Liver (tissue), 9 donors: ENCODE results near the gene OR4C13. TPM values are rescaled to one million over a fixed set of nuclear protein-coding genes. Genes with fewer than 3 reads are reported as not detected.
"Not testable (repeated sequence)": the region's sequence is repeated elsewhere in the genome, so short reads cannot be mapped to it uniquely, and the experiment has no call there.

Experiments
- DNase-seq: peaks from one replicate; pipeline ENCODE4 v3.0.0-alpha.2; 2017; ENCODE audit warnings: low spot score
- H3K27ac ChIP-seq, 2 donors: one replicate each; pipeline ENCODE4 v1.7.0; 2013; ENCODE audit warnings: inconsistent platforms in 2 of 2, low read length in 2 of 2, control low read depth in 1 of 2, low read depth in 1 of 2, mild to moderate bottlenecking in 1 of 2
- H3K27me3 ChIP-seq, 4 donors: one replicate each; pipeline versions ENCODE4 v1.6.1 to v1.7.0; 2013; ENCODE audit warnings: low read length in 3 of 4, inconsistent platforms in 1 of 4, mild to moderate bottlenecking in 1 of 4, moderate library complexity in 1 of 4; ENCODE audit not compliant: control insufficient read depth in 4 of 4, insufficient read depth in 4 of 4
- H3K36me3 ChIP-seq, 4 donors: one replicate each; pipeline versions ENCODE4 v1.6.1 to v1.7.0; 2013; ENCODE audit warnings: low read length in 3 of 4, mild to moderate bottlenecking in 3 of 4, low read depth in 1 of 4, moderate library complexity in 1 of 4; ENCODE audit not compliant: control insufficient read depth in 4 of 4, insufficient read depth in 3 of 4
- H3K4me1 ChIP-seq, 4 donors: one replicate each; pipeline versions ENCODE4 v1.6.1 to v1.7.0; 2013; ENCODE audit warnings: low read length in 3 of 4, mild to moderate bottlenecking in 3 of 4, moderate library complexity in 1 of 4; ENCODE audit not compliant: control insufficient read depth in 4 of 4, insufficient read depth in 4 of 4
- H3K4me3 ChIP-seq, 3 donors: one replicate each; pipeline versions ENCODE4 v1.6.1 to v1.7.0; 2013; ENCODE audit warnings: low read length in 3 of 3, control low read depth in 1 of 3, low read depth in 1 of 3, mild to moderate bottlenecking in 1 of 3
- H3K9ac ChIP-seq, 2 donors: one replicate each; pipeline ENCODE4 v1.7.0; 2013; ENCODE audit warnings: low read length in 2 of 2, mild to moderate bottlenecking in 2 of 2, moderate library complexity in 2 of 2, control low read depth in 1 of 2, low read depth in 1 of 2
- H3K9me3 ChIP-seq, 4 donors: one replicate each; pipeline versions ENCODE4 v1.6.1 to v1.7.0; 2013; ENCODE audit warnings: low read length in 3 of 4; ENCODE audit not compliant: control insufficient read depth in 4 of 4
- EGR1 ChIP-seq, 2 donors: IDR thresholded peaks; 2 replicates each; pipeline ENCODE4 v1.6.1; 2016 to 2018; ENCODE audit warnings: antibody characterized with exemption in 2 of 2, low read depth in 2 of 2
- FOXA1 ChIP-seq: IDR thresholded peaks from 2 replicates; pipeline ENCODE4 v1.6.1; 2016; ENCODE audit warnings: antibody characterized with exemption
- FOXA2 ChIP-seq: IDR thresholded peaks from 2 replicates; pipeline ENCODE4 v1.6.1; 2016; ENCODE audit warnings: antibody characterized with exemption
- GABPA ChIP-seq, 2 donors: IDR thresholded peaks in 1 of 2; conservative IDR thresholded peaks in 1 of 2; 2 replicates each; pipeline ENCODE4 v1.6.1; 2016; ENCODE audit warnings: antibody characterized with exemption in 2 of 2, mild to moderate bottlenecking in 1 of 2, moderate library complexity in 1 of 2
- HNF4G ChIP-seq: IDR thresholded peaks from 2 replicates; pipeline ENCODE4 v1.6.1; 2016; ENCODE audit warnings: antibody characterized with exemption
- JUND ChIP-seq, 2 donors: IDR thresholded peaks; 2 replicates each; pipeline ENCODE4 v1.6.1; 2016; ENCODE audit warnings: antibody characterized with exemption in 2 of 2
- NR2F2 ChIP-seq: IDR thresholded peaks from 2 replicates; pipeline ENCODE4 v1.6.1; 2016; ENCODE audit warnings: antibody characterized with exemption
- RXRA ChIP-seq, 2 donors: IDR thresholded peaks; 2 replicates each; pipeline ENCODE4 v1.6.1; 2017 to 2018; ENCODE audit warnings: antibody characterized with exemption in 2 of 2, mild to moderate bottlenecking in 1 of 2
- TAF1 ChIP-seq: conservative IDR thresholded peaks from 2 replicates; pipeline ENCODE4 v1.6.1; 2016; ENCODE audit warnings: antibody characterized with exemption, mild to moderate bottlenecking
- ZBTB33 ChIP-seq: IDR thresholded peaks from 2 replicates; pipeline ENCODE4 v1.6.1; 2016; ENCODE audit warnings: antibody characterized with exemption
- WGBS: extraction: QIAGEN DNeasy Blood & Tissue Kit; methylation state at CpG from one replicate; pipeline ENCODE4 v1.1.7; 2013; 5-methylcytosine and 5-hydroxymethylcytosine counted together
- polyA plus RNA-seq, 2 donors: library from polyadenylated mRNA; stranded (reverse) in 1 of 2; unstranded in 1 of 2; fragments of 200-250 nt in 1 of 2; fragments of >200 nt in 1 of 2; fragmentation: Nextera tagmentation in 1 of 2; extraction: Ambion mirVana in 1 of 2; gene quantifications; one replicate each; pipeline versions ENCODE4 v1.2.1 to v1.2.3, GENCODE V29; 2013 to 2015
- total RNA-seq, 2 donors: library from RNA; depleted of rRNA; stranded (reverse); fragments of >200 nt; gene quantifications; one replicate each; pipeline ENCODE4 v1.2.3, GENCODE V29; 2014
- TF ChIP-seq, protein P1 (sequence below): fragments of 150-350 bp; IDR thresholded peaks from 2 replicates; pipeline ENCODE4 v1.5.1; 2017; ENCODE audit warnings: improper control_type of control experiment, low read depth, low read length; ENCODE audit not compliant: missing input control
- donor health status: healthy.
- donor health status: healthy.
- donor health status: healthy.
- donor health status: healthy.
- donor health status: healthy.

OR4C13 gene
- total RNA-seq = not detected
- polyA plus RNA-seq = not detected

DNA sequence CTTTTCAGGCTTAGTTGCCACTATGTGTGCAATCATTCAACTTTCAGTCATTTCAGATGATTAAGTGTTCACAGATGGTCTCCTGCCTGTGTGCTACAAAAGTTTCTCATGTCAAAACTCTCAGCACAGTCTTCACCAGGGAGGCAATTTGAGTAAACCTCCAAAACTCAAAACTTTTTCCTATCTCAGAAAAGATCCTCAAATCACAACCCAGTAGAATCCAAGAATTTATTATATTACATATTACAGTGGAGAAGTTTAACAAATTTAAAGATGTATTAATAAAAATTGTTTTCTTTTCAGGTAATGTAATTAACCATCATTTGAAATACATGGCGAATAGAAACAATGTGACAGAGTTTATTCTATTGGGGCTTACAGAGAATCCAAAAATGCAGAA lies at the start of gene OR4C13:
OR4C13 (plus strand) TSS at position 301 of the 400 bp plus-strand sequence; CDS start at position 333, 32 bp downstream.
- Histone ChIP-seq H3K9me3 (peaks cover 0 to 1% (median 0%) of the 10 kb centered on the region in 4 donors), H3K4me3 (no peak within 1 kb of the TSS), H3K4me1 (no peaks in the 10 kb centered on the region), H3K27ac (no peak within 1 kb of the TSS), H3K36me3 (no peaks in the 10 kb centered on the region), H3K27me3 (no peaks in the 10 kb centered on the region), H3K9ac (no peak within 1 kb of the TSS)
- TF ChIP-seq RXRA (IDR thresholded peaks at IDR 0.05) = no peak
- no peak for TF ChIP-seq HNF4G
- TF ChIP-seq JUND (IDR thresholded peaks at IDR 0.05) = no peak
- TF ChIP-seq FOXA2 = no peak
- TF ChIP-seq FOXA1 = no peak
- TF ChIP-seq GABPA (IDR thresholded peaks at IDR 0.05 in 1 of 2, conservative IDR thresholded peaks at IDR 0.05 in 1 of 2) = no peak
- TF ChIP-seq NR2F2 = no peak
- TF ChIP-seq, protein P1, sequence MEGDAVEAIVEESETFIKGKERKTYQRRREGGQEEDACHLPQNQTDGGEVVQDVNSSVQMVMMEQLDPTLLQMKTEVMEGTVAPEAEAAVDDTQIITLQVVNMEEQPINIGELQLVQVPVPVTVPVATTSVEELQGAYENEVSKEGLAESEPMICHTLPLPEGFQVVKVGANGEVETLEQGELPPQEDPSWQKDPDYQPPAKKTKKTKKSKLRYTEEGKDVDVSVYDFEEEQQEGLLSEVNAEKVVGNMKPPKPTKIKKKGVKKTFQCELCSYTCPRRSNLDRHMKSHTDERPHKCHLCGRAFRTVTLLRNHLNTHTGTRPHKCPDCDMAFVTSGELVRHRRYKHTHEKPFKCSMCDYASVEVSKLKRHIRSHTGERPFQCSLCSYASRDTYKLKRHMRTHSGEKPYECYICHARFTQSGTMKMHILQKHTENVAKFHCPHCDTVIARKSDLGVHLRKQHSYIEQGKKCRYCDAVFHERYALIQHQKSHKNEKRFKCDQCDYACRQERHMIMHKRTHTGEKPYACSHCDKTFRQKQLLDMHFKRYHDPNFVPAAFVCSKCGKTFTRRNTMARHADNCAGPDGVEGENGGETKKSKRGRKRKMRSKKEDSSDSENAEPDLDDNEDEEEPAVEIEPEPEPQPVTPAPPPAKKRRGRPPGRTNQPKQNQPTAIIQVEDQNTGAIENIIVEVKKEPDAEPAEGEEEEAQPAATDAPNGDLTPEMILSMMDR = no peak
- no peak for TF ChIP-seq TAF1
- TF ChIP-seq ZBTB33 = no peak
- no peak for TF ChIP-seq EGR1 (IDR thresholded peaks at IDR 0.05; ENCODE audit: low read depth in 2 of 2)
- 48% methylated on average over 1 of the region's 1 CpG for WGBS
- DNase-seq = no peak

- WGBS = 74% methylated on average over 13 of the region's 13 CpGs
- not testable (repeated sequence) for H3K27me3 ChIP-seq, DNase-seq, H3K36me3 ChIP-seq, H3K9ac ChIP-seq, H3K9me3 ChIP-seq, H3K4me1 ChIP-seq, H3K4me3 ChIP-seq, H3K27ac ChIP-seq
Measured at GRCh38 chr11:49911516-49911915, 40.7 kb upstream of the OR4C13 start.

GRCh38 chr11:49948701-49949100 lies 3.5 kb upstream of the OR4C13 start:
- not testable (repeated sequence) for H3K9me3 ChIP-seq, H3K9ac ChIP-seq, H3K27me3 ChIP-seq, H3K36me3 ChIP-seq, DNase-seq, H3K4me1 ChIP-seq, H3K4me3 ChIP-seq, H3K27ac ChIP-seq
- 56% methylated on average over 1 of the region's 1 CpG for WGBS

- not testable (repeated sequence) for H3K36me3 ChIP-seq, H3K27ac ChIP-seq, H3K4me3 ChIP-seq, H3K4me1 ChIP-seq, H3K27me3 ChIP-seq, DNase-seq, H3K9ac ChIP-seq, H3K9me3 ChIP-seq
- 84% methylated on average over 4 of the region's 4 CpGs for WGBS
Measured at GRCh38 chr11:49973439-49973838, 21.2 kb downstream of the OR4C13 start.

DNA sequence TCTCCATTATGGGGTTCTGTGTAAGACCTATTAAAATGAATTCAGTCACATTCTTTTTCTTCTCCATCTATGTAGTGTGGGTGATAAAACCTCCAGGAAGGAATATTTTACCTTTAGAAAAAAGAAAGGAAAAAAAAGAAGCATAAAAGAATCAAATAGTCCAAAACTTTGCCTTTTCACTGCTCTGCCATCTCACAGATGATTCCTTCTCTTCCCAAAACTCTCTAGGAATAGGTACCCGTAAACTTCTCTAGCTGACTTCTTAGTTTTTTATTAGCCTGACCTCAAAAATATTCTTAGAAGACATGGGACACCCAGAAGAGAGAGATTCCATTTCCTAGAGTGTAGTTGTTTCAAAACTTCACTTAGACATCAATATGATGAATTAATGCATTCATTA lies 30.2 kb downstream of the OR4C13 start, which contains the start of gene OR4C12:
OR4C12 (minus strand) TSS at position 101 of the 400 bp plus-strand sequence; CDS start at position 67, 34 bp downstream.
- H3K4me1 ChIP-seq, H3K27ac ChIP-seq, DNase-seq, H3K27me3 ChIP-seq, H3K9me3 ChIP-seq, H3K9ac ChIP-seq, H3K4me3 ChIP-seq, H3K36me3 ChIP-seq: not testable (repeated sequence)
- WGBS = 36% methylated on average over 1 of the region's 1 CpG
